GM13976 (cell line): ENCODE results near the gene POU3F3.

ENCODE experiments used
- DNase-seq: peaks from one replicate; pipeline ENCODE4 v3.0.0; 2012; ENCODE audit warnings: low spot score
- in situ Hi-C: fragments of 300-500 bp; cut with MboI; formaldehyde crosslinking; loops from one replicate; pipeline ENCODE4 v1.12.0; 2022; ENCODE audit warnings: low sequenced_read_pairs, mixed read lengths, inconsistent platforms; ENCODE audit not compliant: unreplicated experiment
- TF ChIP-seq, protein P1 (sequence below): IDR thresholded peaks from 2 replicates; pipeline ENCODE4 v1.5.1; 2012; ENCODE audit warnings: borderline replicate concordance, mild to moderate bottlenecking; ENCODE audit not compliant: insufficient read depth; ENCODE audit errors: extremely low read depth, missing control alignments, control extremely low read depth

The POU3F3 gene

DNA sequence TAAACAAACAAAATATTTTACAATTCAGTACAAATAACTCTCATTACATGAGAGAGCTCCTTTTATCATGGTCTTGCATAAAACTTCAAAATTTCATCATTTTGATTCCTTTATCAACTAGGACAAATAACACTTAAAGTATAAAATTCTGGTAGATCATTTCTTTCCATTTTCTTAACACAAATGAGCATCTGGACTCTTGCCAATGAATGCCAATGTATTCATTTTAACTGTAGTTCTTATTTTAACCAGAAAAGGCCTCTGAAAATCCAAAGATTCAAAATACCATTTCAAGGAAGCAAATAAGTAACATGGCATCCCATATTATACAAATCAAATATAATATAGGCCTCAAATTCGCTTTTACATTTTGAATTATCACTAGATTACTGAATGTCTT, 13.8 kb upstream of the POU3F3 start:
- TF ChIP-seq, protein P1, sequence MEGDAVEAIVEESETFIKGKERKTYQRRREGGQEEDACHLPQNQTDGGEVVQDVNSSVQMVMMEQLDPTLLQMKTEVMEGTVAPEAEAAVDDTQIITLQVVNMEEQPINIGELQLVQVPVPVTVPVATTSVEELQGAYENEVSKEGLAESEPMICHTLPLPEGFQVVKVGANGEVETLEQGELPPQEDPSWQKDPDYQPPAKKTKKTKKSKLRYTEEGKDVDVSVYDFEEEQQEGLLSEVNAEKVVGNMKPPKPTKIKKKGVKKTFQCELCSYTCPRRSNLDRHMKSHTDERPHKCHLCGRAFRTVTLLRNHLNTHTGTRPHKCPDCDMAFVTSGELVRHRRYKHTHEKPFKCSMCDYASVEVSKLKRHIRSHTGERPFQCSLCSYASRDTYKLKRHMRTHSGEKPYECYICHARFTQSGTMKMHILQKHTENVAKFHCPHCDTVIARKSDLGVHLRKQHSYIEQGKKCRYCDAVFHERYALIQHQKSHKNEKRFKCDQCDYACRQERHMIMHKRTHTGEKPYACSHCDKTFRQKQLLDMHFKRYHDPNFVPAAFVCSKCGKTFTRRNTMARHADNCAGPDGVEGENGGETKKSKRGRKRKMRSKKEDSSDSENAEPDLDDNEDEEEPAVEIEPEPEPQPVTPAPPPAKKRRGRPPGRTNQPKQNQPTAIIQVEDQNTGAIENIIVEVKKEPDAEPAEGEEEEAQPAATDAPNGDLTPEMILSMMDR = no peak
- no peak for DNase-seq
- in situ Hi-C loops = no loop called here

DNA sequence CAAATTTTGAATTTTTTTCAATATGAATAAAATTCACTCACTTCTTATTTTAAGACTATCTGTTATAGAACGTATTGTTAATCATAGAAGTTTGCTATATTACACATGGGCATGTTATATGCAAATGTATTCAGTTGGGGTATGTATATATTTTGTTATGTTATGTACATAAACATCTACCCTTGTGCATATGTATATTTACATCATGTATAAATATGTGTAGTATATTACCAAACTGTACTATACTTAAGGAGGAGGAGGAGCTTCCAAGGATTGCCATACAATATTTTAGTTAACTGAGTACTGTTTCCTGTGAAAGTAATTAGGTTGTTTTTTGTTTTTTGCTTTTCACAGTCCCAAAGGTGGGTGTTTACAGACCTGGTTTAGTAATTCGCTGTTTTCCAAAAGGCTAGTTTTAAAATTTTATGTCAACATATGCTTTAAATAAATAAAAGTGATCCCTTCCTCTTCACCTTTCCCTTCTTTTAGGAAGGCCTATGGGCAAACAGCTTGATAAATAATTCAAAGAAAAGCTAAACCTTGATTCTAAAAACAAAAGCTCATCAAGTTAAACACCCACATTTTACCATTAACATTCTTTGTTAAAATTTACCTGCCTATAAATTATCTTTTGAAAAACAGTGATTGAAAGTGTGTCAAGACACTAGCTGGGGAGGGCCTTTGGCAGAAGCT, 12.9 kb upstream of the POU3F3 start:
- TF ChIP-seq, protein P1 = no peak
- DNase-seq = no peak
- in situ Hi-C loops = no loop called here

DNA sequence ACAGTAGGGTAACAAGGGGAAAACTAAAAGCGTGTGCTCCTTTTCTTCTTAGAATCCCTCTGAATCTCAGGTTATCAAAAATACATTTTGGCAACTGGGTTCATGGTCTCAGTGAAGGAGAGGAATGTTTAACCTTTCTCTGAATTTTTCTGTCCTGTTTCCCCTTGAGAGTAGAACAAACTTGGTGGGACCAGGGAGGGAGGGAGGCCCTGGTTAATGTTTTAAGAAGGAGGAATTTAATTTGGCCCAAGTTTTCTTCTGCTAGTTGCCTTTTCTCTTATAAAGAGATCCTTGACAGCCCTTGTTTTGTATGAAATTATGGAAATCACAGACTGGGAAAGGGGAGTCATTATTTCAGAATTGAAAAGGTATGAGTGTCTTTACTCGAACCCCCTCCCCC, 12.2 kb upstream of the POU3F3 start:
- no peak for DNase-seq
- in situ Hi-C loops = no loop called here
- TF ChIP-seq, protein P1 = no peak

DNA sequence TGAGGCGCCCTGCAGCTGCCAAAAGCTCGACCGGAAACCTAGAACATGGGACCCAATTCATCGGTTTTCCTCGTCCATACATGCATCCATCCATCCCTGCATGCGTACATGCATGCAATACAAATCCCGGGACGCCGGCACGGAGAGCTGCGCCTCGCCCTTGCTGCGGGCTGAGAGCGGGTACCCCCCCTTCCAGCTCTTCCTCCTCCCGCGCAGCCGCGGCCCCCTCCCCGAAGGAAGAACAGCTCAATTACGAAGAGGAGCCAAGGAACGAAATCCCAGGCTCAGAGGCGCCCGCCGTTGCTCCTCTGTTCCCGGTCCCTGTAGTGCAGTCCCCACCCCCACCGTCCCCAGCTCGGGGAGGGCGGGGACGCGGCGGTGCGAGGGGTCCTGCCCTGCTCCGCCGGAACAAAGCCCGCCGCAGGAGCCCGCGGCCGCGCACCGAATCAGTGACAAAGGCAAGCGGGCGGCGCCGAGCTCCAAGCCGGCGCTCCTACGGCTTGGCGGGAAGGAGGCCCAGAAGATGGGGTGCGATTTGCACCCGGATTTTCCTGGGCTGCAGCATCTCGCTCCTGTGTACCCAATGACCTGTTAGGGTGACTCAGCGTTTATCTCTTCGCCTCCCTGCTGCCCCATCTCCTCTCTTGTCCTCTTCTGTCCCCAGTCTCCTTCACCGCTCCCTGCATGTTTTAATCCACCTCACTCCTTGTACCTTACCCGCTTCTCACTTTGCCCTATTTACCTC, 8.9 kb upstream of the POU3F3 start:
- TF ChIP-seq, protein P1 = no peak
- in situ Hi-C loops = no loop called here
- DNase-seq = no peak

DNA sequence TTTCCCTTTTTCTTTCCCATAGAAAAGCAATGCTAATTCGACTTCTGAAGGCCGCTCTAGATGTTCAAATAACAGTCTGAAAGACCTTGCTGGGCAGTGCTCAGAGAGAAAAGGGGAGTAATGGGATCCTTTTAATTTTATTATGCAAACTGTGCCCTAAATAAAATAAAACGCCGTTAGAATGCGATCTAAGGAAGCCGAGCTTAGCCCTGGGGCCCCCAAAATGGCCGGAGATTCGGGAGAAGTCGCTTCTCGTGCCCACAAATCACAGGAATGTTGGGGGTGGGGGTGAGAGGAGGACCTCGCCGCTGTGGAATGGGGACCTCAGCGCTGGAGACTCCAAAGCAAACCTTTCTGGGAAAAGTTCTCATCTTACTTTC, 8.4 kb upstream of the POU3F3 start:
- TF ChIP-seq, protein P1 = no peak
- in situ Hi-C loops = no loop called here
- no peak for DNase-seq

DNA sequence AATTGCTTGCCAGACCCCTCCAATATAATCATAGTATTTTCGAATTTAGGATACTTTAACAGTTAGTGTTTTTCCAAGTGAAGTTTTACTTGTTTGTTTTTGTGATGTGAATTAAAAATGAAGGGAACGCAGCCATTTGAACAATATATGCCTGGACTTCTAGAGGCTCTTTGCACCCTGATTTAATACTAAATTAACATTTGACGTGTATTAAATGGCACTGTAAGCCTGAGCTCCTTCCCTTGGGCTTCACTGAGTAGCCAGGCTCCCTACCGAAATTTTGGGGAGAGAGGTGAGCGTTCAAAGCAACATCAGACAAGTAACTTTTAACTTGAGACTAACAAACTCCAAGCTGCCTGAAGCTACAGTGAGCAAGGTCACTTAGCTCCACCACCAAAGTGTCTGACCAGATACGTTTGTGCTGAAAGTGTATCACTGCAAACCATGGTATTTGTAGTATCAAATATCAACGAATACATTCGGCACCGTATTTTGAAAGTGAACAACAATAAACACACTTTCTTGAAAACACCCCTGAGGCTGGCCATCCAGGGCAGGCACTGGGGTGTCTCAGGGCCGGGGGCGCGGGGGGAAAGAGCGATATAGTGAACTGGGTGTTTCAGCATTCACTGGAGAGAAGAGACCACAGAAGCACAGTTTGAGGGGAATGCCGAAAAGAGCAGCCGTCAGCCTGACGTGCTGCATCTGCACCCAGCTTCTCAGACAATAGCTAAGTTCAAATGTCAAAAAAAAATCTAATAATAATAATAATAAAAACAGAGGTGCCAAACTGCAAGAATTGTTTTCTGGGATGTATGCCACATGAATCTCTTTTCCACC, 7.7 kb upstream of the POU3F3 start:
- no peak for DNase-seq
- TF ChIP-seq, protein P1 = no peak
- in situ Hi-C loops = no loop called here
